GM13976 (cell line): ENCODE data around the gene ARHGAP28.
A peak's percentile ranks its signal among the peaks of the same experiment; 100 is the strongest.

ENCODE experiments used
- DNase-seq: peaks from one replicate; pipeline ENCODE4 v3.0.0; 2012; ENCODE audit warnings: low spot score
- in situ Hi-C: fragments of 300-500 bp; cut with MboI; formaldehyde crosslinking; loops from one replicate; pipeline ENCODE4 v1.12.0; 2022; ENCODE audit warnings: low sequenced_read_pairs, mixed read lengths, inconsistent platforms; ENCODE audit not compliant: unreplicated experiment
- TF ChIP-seq, protein P1 (sequence below): IDR thresholded peaks from 2 replicates; pipeline ENCODE4 v1.5.1; 2012; ENCODE audit warnings: borderline replicate concordance, mild to moderate bottlenecking; ENCODE audit not compliant: insufficient read depth; ENCODE audit errors: extremely low read depth, missing control alignments, control extremely low read depth

The ARHGAP28 gene

DNA sequence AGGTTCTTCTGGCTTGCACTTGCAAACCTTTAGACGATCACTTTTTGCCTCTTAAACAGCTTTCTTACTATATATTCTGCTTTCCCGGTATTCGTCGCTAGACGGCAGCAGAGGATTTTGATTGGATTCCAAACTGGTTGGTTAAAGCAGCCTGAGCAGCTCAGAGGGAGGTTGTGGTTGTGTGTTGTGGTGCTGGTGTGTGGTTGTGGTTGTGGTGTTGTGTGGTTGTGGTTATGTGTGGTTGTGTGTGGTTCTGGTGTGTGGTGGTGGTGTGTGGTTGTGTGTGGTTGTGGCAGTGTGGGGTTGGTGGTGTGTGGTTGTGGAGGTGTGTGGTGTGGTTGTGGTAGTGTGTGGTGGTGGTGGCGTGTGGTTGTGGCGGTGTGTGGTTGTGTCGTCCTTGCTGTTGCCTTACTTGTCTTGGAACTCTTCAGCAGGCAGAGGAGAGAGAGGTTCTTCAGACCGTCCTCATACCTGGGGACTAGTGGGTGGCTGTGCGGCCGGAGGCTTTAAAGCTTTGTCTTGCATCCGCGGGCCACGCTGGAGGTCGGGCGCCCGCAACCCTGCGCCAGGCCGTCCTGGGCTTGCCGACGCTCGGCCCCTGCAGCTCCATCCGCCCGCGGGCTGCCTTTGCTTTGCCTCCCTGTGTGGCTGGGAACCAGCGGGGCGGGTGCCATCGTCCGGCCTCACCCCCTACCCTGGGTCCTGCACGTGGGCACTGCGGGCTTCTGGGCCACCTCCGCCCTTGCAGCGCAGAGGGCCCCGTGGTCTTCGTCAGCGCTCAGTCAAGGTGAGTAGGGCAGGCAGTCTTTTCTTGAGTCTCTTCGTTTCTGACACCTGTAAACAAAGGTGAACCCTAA, 190.8 kb downstream of the ARHGAP28 start:
- TF ChIP-seq, protein P1, sequence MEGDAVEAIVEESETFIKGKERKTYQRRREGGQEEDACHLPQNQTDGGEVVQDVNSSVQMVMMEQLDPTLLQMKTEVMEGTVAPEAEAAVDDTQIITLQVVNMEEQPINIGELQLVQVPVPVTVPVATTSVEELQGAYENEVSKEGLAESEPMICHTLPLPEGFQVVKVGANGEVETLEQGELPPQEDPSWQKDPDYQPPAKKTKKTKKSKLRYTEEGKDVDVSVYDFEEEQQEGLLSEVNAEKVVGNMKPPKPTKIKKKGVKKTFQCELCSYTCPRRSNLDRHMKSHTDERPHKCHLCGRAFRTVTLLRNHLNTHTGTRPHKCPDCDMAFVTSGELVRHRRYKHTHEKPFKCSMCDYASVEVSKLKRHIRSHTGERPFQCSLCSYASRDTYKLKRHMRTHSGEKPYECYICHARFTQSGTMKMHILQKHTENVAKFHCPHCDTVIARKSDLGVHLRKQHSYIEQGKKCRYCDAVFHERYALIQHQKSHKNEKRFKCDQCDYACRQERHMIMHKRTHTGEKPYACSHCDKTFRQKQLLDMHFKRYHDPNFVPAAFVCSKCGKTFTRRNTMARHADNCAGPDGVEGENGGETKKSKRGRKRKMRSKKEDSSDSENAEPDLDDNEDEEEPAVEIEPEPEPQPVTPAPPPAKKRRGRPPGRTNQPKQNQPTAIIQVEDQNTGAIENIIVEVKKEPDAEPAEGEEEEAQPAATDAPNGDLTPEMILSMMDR: peak; percentile 56
- in situ Hi-C loops: no loop called here
- DNase-seq: peak; percentile 52

DNA sequence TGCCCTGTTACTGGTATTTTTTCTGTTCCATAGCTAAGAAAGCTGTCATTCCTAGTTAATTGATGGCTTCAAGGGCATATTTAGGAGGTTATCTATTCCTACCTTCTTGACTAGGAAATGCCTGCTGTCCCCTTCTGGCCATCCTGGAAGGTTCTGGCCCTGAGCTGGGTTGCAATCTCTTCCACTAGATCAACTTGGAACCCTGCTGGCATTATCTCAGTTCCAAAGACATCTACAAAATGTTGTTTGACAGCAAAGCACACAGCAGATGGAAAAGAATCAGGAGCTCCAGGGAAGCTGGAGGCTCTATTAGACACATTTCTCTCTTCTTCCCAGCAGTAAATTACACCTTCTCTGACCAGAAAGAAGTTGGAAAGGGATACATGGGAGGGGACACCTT, 192.1 kb downstream of the ARHGAP28 start:
- in situ Hi-C loops: no loop called here
- TF ChIP-seq, protein P1: no peak
- no peak for DNase-seq

DNA sequence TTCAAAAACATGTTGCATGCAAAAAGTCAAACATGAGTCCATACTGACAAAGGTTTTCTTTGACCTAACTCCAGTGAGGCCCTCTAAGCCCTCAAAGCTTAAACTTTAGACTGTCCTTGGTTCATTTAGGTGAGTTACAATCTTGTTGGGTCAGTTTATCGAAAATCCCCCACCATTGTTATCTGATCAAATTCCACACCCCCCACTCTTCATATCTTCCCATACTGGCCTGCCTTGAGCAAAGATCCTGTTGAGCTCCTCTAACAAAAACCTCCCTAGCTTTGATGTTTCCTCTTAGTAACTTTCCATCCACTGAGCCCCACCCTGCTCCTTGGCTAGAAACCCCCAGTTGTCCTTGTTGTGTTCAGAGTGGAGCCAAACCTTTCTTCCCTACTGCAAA, 193.7 kb downstream of the ARHGAP28 start:
- no peak for DNase-seq
- in situ Hi-C loops: no loop called here
- TF ChIP-seq, protein P1: no peak

DNA sequence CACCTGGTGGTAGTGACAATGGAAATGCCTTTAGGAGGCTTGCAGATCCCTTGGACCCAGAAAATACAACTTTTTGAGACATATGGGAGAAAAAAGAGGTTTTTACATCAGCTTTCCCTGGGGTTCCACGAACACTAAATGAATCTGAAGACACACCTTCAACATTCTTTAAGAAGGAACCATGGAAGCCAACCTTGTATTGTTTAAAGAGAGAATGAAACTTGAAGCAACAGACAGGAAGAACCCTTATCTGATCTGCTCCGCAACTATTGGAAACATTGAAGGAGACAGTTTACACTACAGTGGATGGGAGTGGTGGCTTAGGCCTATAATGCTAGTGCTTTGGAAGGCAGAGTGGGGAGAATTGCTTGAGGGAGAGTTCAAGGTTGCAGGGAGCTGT, 197.6 kb downstream of the ARHGAP28 start:
- TF ChIP-seq, protein P1: no peak
- in situ Hi-C loops: no loop called here
- no peak for DNase-seq

DNA sequence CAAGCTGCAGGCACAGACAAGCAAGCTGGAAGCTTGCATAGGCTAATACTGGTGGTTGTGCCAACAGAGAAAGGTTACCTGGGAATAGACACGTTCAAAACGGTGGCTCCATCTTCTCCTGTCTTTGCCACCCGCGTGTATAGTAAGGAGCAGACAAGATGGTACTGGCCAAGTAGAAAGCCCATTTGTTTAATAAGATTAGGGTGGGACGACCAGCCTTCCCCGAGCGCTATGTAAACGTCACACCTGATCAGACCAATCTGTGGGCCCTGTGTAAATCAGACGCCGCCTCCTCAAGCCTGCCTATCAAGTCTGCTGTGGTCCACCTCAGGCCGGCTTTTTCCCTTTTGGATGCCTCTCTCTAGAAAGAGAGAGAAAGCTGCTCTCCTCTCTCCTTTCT, 198.8 kb downstream of the ARHGAP28 start:
- DNase-seq: no peak

DNA sequence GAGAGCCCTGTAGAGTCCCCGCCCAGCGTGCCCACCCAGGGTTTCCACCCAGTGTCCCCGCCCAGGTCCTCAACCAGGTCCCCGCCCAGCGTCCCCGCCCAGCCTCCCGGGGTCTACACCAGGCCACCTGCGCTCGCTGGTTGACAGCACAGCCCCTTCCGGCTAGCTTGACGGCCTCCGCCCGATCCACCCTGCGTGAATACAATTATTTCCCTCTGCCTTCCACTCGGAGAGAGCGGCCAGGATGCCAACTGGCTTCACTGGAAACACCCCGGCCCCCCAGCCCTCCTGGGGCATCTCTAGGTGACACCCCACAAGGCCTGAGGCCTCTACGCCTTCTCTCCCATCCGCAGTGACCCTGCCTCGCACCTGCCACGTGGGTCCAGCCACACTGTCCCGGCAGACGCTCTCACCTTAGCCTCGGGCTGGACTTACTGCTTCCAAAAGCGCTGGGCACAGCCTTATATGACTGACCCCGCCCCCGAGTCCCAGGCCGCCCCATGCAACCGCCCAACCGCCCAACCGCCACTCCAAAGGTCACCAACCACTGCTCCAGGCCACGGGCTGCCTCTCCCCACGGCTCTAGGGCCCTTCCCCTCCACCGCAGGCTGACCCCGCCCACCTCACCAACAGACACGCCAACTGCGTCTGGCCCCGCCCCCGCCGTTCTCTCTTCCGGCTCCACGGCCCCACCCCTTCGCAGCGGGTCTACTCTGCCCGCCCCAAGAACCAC, 200.0 kb downstream of the ARHGAP28 start:
- in situ Hi-C loops: no loop called here
- TF ChIP-seq, protein P1: no peak
- no peak for DNase-seq

More for the DNA sequence above, 198.8 kb downstream of the ARHGAP28 start:
- in situ Hi-C loops: no loop called here
- TF ChIP-seq, protein P1: no peak
